Kidney (tissue), 14 donors: ENCODE measurements around the gene SPTBN4. TPM values are rescaled to one million over a fixed set of nuclear protein-coding genes. Genes with fewer than 3 reads are reported as not detected.

Source experiments
- DNase-seq, 5 donors: peaks; one replicate each; pipeline ENCODE4 v3.0.0-alpha.2; 2013 to 2020
- FAIRE-seq: peaks from 2 replicates; lab custom pipeline; 2012; peaks lifted over from hg19 to GRCh38; lab: Jason Lieb, UNC
- H3K27ac ChIP-seq, 2 donors: one replicate each; pipeline ENCODE4 v1.7.0; 2013; ENCODE audit warnings: low read depth in 2 of 2, low read length in 2 of 2, inconsistent platforms in 1 of 2
- H3K27me3 ChIP-seq: one replicate; pipeline ENCODE4 v1.7.1; 2013; ENCODE audit warnings: low read length, inconsistent platforms; ENCODE audit not compliant: control insufficient read depth, insufficient read depth
- H3K36me3 ChIP-seq, 3 donors: one replicate each; pipeline versions ENCODE4 v1.7.0 to v1.7.1; 2013; ENCODE audit warnings: low read length in 3 of 3, control low read depth in 1 of 3, inconsistent platforms in 1 of 3; ENCODE audit not compliant: insufficient read depth in 3 of 3, control insufficient read depth in 2 of 3
- H3K4me1 ChIP-seq, 3 donors: one replicate each; pipeline versions ENCODE4 v1.7.0 to v1.7.1; 2013; ENCODE audit warnings: low read length in 3 of 3, inconsistent platforms in 1 of 3, low read depth in 1 of 3; ENCODE audit not compliant: control insufficient read depth in 2 of 3, insufficient read depth in 2 of 3
- H3K4me3 ChIP-seq, 3 donors: one replicate each; pipeline versions ENCODE4 v1.7.0 to v1.8.1; 2013; ENCODE audit warnings: low read length in 3 of 3, control low read depth in 1 of 3, inconsistent platforms in 1 of 3
- H3K9ac ChIP-seq, 3 donors: one replicate each; pipeline versions ENCODE4 v1.7.0 to v1.7.1; 2013; ENCODE audit warnings: low read length in 3 of 3, control low read depth in 1 of 3, inconsistent platforms in 1 of 3
- H3K9me3 ChIP-seq, 3 donors: one replicate each; pipeline versions ENCODE4 v1.7.0 to v1.7.1; 2013; ENCODE audit warnings: low read length in 3 of 3, control low read depth in 1 of 3, inconsistent platforms in 1 of 3; ENCODE audit not compliant: control insufficient read depth in 2 of 3, insufficient read depth in 1 of 3
- CTCF ChIP-seq: IDR thresholded peaks from 3 replicates; pipeline ENCODE4 v1.5.1; 2012; ENCODE audit warnings: mild to moderate bottlenecking, moderate library complexity, borderline replicate concordance; ENCODE audit not compliant: insufficient read depth; ENCODE audit errors: extremely low read depth
- intact Hi-C: fragments of 100-400 bp; cut with DNase I; formaldehyde crosslinking; loops from one replicate; pipeline ENCODE4 v1.11.1; 2022
- polyA plus RNA-seq: library from polyadenylated mRNA; stranded (reverse); fragments of 350-450 nt; fragmentation: Illumina TruSeq; extraction: RNeasy Lipid Tissue Mini Kit (QIAGEN cat#74804); gene quantifications from one replicate; pipeline ENCODE4 v1.2.3, GENCODE V29; 2014; ENCODE audit warnings: low read depth, low replicate concordance; ENCODE audit not compliant: insufficient read depth
- total RNA-seq: library from RNA; stranded (reverse); fragmentation: NEBNext Ultra II Directional; extraction: Animal tissue kit (Norgen Biotek cat#: 25700); gene quantifications from one replicate; pipeline ENCODE4 v1.2.1, GENCODE V29; 2021
- donor health status: control.
- donor health status: control.
- donor health status: control.
- donor health status: control.
- donor health status: control.
- donor health status: DM: yes; HTN: yes; CAD: no.
- donor health status: Normal renal cell carcinoma (clear cell type).

Gene SPTBN4
- total and polyA plus RNA-seq, 2 donors from 2014 or later = 0.82 to 4.6 TPM

GRCh38 chr19:40419066-40419612 is 47.7 kb upstream of the SPTBN4 start:
- intact Hi-C loops = no loop called here
- FAIRE-seq (no peak), DNase-seq (peak in 1 of 5 donors; percentile 48)
- Histone ChIP-seq H3K36me3 (peaks cover 0 to 14% (median 4%) of the 10 kb centered on the region in 3 donors), H3K27me3 (no peaks in the 10 kb centered on the region), H3K4me3 (no peak overlapping the region), H3K9me3 (no peaks in the 10 kb centered on the region), H3K9ac (no peak overlapping the region), H3K4me1 (peaks cover 3 to 9% (median 8%) of the 10 kb centered on the region in 3 donors), H3K27ac (no peak overlapping the region)
- no peak for TF ChIP-seq CTCF

- Histone ChIP-seq H3K4me1 (peaks cover 3 to 8% (median 8%) of the 10 kb centered on the region in 3 donors), H3K9ac (no peak overlapping the region), H3K27me3 (no peaks in the 10 kb centered on the region), H3K4me3 (no peak overlapping the region), H3K9me3 (no peaks in the 10 kb centered on the region), H3K27ac (no peak overlapping the region), H3K36me3 (peaks cover 0 to 14% (median 4%) of the 10 kb centered on the region in 3 donors)
- intact Hi-C loops = no loop called here
- no peak for TF ChIP-seq CTCF
- DNase-seq = peak in 1 of 5 donors; percentile 44
- no peak for FAIRE-seq
These were observed 47.0 kb upstream of the SPTBN4 start for GRCh38 chr19:40419780-40420179.

GRCh38 chr19:40420451-40420765 is 46.4 kb upstream of the SPTBN4 start:
- intact Hi-C loops = no loop called here
- FAIRE-seq = no peak

More at GRCh38 chr19:40420451-40420765, 46.4 kb upstream of the SPTBN4 start:
- Histone ChIP-seq H3K4me1 (peaks cover 3 to 8% (median 6%) of the 10 kb centered on the region in 3 donors), H3K4me3 (peak overlapping the region; percentile 43 to 72 (median 54)), H3K9me3 (no peaks in the 10 kb centered on the region), H3K36me3 (peaks cover 0 to 14% (median 4%) of the 10 kb centered on the region in 3 donors), H3K27ac (peak overlapping the region; percentile 93 to 100), H3K27me3 (no peaks in the 10 kb centered on the region), H3K9ac (peak overlapping the region in 1 of 3 donors; percentile 90)
- no peak for TF ChIP-seq CTCF
- peak in 1 of 5 donors; percentile 61 for DNase-seq
